Measurements from ENCODE around the gene PLCB2.

- TF ChIP-seq GATA3 (IDR thresholded peaks at IDR 0.05; ENCODE audit: low read depth, low read length) (no peak), GATA2 (IDR thresholded peaks at IDR 0.05; ENCODE audit: low read depth, low read length) (no peak)
These were observed 4.2 kb downstream of the PLCB2 start for GRCh38 chr15:40303576-40303975.

All from SH-SY5Y (cell line).